TTC549 (cell line): ENCODE measurements around the gene UCK1.

Experiments used
- FAIRE-seq: peaks from 2 replicates; lab custom pipeline; 2012; peaks lifted over from hg19 to GRCh38; lab: Jason Lieb, UNC

The UCK1 gene

GRCh38 chr9:131496844-131497405, 34.1 kb downstream of the UCK1 start:
- no peak for FAIRE-seq

GRCh38 chr9:131495785-131496184, 35.3 kb downstream of the UCK1 start:
- no peak for FAIRE-seq

- FAIRE-seq, result no peak
Observed at GRCh38 chr9:131494296-131494870, 36.7 kb downstream of the UCK1 start.

GRCh38 chr9:131492070-131492469, 39.0 kb downstream of the UCK1 start:
- FAIRE-seq, result no peak

DNA sequence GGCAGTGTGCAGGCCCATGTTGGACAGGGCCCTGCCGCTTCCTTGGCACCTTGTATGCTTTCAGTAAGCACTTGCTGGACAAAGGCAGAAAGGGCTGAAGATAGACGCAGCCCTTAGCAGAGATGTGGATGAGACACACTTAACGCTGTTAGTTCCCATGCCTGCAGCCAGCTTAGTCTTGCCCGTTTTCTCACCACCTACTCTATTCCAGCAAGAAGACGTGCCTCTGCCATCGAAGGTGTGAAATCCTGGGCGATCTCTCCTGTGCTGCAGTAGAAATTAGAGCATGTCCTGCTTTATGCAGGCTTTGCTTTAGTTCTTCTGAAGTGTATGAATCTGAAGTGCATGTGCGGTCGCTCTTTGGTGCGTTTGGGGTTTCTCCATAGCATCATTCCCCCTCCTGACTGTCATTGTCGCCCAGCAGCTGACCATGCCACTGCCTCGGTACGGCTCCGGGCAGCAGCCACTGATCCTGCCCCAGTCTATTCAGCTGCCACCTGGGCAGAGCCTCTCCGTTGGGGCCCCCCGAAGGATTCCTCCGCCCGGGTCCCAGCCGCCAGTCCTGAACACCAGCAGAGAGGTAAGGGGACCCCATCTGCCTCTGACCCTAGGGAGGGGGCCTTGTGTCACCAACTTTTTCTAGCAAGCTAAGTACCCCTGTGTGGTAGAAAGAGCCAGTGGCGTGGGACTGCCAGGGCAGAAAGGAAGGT, 39.9 kb downstream of the UCK1 start:
- FAIRE-seq, result no peak

DNA sequence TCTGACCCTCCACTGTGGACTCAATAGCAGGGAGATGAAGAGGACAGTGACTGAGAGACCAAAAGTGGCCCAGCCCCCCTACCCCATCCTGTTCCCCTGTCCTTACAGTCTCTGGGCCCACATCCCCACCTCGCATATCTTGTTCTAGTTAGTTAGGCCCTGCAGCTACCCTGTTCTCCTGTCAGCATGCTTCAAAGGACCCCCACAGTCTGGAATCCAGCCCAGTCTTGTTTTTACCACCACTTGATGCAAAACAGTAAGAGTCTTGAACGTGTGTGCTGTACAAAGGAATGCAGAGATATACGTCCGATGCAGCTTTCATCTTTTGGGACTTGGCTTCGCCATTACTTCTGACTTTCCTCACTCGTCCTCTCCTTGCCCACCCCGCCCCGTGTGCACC, 40.5 kb downstream of the UCK1 start:
- FAIRE-seq, result no peak

- FAIRE-seq, result no peak
Observed at GRCh38 chr9:131487621-131488031, 43.4 kb downstream of the UCK1 start.

GRCh38 chr9:131487001-131487400, 44.1 kb downstream of the UCK1 start:
- no peak for FAIRE-seq

GRCh38 chr9:131485728-131486422, 45.2 kb downstream of the UCK1 start:
- no peak for FAIRE-seq

DNA sequence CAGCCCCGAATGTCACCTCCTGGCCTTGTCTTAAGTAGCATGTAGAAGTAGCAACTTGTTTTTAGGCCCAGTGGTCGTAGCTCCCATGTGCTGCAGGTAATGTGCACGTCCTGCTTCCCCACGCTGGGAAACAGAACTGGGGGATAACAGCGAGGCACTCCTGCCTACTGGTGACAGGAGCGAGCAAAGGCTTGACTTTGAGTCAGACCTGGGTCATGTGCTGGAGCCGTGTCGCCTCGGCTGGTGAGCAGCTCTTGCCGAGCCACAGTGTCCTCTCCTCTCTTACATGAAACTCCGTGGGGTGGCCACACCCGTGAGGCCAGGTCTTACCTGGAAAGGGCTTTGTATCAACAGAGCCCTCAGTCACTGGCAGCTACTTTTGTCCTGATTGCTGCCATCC, 45.9 kb downstream of the UCK1 start:
- FAIRE-seq, result no peak

DNA sequence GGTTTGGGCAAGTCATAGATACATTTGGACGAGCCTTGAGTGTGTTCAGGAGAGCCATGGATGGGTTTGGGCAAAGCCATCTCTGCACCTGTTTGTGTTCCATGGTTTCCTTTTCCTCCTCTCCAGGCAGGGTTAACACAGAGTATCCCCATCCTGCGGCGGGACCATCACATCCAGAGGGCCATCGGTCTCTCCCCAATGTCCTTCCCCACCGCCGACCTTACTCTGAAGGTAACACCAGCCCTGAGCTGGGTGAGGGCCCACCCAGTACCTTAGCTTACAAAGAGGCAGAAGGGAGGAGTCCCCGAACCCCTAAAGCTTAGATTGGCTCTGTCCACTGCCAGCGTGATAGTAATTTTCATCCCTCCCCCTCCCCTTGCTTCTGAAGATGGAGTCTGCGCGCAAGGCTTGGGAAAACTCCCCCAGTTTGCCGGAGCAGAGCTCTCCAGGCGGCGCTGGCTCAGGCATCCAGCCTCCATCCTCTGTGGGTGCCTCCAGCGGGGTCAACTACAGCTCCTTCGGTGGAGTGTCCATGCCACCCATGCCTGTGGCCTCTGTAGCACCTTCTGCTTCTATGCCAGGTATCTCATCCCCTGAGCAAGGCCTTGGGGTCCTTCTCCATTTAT, 46.4 kb downstream of the UCK1 start:
- FAIRE-seq, result no peak

- FAIRE-seq, result no peak
Observed at GRCh38 chr9:131484051-131484445, 47.0 kb downstream of the UCK1 start.

- no peak for FAIRE-seq
Observed at GRCh38 chr9:131483319-131484050, 47.6 kb downstream of the UCK1 start.

- no peak for FAIRE-seq
Observed at GRCh38 chr9:131482343-131483006, 48.6 kb downstream of the UCK1 start.

DNA sequence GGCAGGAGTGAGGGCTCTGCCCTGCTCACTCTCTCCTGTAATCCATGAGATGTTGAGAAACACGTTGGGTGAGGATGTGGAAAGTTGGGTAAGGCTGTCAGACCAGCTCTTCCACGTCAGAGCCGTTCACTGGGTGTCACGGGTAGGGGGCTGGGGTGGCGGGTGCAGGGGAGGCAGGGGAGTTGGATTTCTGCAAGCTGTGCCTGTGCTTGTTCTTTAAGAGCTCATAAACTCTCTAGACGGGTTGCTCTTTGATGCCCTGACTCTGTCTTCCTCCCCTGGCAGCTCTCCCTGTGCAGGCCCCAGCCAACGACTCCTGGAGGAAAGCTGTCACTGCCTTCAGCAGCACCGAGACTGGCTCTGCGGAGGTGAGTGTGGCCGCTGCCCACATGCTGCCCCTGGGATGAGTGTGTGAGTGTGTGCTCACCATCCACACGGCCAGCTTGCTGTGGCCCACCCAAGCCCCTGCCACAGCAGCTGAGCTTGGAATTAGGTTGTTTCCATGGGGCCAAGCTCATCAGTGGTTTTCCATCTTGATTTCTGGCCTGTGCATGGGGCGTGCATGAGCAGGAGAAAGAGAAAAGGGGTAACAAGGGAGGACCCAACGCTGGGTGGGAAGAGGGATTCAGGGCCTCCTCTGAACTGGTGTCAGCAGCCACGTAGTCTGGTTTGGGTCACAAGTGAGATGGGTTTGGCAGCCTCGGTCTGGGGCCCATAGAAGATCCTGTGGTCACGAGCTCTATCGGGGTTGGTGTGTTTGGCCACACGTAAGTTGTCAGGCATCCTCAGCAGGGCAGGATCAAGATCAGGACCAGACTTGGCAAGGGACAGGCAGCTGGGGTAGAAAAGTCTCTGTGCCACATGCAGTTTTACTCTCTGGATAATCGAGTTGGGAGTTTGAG, 49.4 kb downstream of the UCK1 start:
- FAIRE-seq, result no peak

- no peak for FAIRE-seq
Observed at GRCh38 chr9:131480258-131480657, 50.8 kb downstream of the UCK1 start.

GRCh38 chr9:131478911-131479310, 52.2 kb downstream of the UCK1 start:
- no peak for FAIRE-seq

GRCh38 chr9:131478421-131478868, 52.6 kb downstream of the UCK1 start:
- FAIRE-seq, result no peak

DNA sequence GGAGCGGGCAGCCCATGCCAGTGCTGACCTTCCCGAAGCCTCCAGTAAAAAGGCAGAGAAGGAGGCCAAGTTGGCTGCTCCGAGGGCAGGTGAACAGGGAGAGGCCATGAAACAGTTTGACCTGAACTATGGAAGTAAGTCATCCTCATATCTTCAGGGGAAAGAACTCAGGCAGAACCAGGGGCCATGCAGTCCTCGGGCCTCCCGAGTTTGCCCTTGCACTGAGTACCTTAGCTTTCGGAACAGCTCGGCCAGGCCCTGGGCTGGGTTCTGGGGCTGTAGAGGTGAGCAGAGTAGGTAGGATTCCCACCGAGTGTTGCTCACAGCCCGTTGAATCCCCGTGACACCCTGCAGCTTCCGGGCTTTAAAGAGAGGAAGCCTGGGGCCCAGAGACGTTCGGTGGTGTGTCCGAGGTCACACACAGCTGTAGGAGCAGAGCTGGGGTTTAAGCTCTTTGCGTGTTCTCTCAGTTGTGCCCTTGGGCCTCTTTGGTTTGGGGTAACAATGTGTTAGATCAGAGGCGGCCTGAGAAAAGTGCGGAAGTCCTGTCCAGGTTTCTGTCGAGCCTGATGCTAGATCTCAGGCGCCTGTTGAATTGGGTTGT, 53.1 kb downstream of the UCK1 start:
- no peak for FAIRE-seq

DNA sequence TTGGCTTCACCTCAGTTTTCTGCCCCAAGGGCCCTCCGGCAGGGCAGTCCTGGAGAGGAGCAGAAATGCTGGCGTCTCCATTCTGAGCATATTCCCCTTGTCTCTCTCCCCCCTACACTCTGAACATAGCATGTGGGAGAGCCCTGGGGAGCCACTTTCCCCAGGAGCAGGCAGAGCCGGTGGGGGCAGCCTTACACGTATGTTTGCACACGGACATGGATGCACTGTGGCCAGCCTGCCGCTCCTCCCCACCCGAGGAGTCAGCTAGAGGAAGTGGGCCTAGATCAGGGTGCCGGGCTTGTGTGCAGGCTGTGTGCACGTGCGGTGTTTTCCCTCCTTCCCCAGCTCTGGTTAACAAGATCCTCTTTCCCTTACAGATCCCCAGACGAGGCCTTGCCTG, 53.7 kb downstream of the UCK1 start:
- no peak for FAIRE-seq
